Fibroblast of lung (primary cell): Measurements from ENCODE around the gene TMCC1.

ENCODE experiments used
- EZH2 ChIP-seq: IDR thresholded peaks from 2 replicates; pipeline ENCODE4 v1.5.1; 2012; ENCODE audit warnings: low read length, control low read depth, mild to moderate bottlenecking; ENCODE audit errors: missing control alignments
- TF ChIP-seq, protein P1 (sequence below), 2 donors: IDR thresholded peaks in 1 of 2; conservative IDR thresholded peaks in 1 of 2; 1 replicate in 1 of 2; 2 replicates in 1 of 2; pipeline ENCODE4 v1.5.1; 2011 to 2012; ENCODE audit warnings: low read length in 2 of 2, control low read depth in 1 of 2, inconsistent platforms in 1 of 2, low read depth in 1 of 2, mild to moderate bottlenecking in 1 of 2

DNA sequence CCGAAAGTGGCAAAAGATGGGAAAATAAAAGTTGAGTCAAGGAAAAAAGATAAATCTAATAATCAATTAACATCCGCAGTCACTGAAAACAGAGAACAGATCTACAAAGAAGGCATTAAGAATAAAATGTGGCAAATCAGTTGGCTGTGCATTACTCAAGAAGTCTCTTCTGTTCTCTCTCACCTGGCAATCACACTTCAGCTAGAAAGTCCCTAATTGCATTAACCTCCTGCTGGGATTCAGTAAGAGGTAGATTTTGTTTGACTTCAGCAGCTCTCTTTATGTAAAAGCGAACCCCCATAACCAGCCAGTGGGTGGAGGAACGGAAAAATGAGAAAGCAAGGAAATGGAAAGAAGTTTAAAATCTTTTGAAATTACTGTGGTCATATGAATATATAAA is 192.3 kb downstream of the TMCC1 start:
- TF ChIP-seq, protein P1, sequence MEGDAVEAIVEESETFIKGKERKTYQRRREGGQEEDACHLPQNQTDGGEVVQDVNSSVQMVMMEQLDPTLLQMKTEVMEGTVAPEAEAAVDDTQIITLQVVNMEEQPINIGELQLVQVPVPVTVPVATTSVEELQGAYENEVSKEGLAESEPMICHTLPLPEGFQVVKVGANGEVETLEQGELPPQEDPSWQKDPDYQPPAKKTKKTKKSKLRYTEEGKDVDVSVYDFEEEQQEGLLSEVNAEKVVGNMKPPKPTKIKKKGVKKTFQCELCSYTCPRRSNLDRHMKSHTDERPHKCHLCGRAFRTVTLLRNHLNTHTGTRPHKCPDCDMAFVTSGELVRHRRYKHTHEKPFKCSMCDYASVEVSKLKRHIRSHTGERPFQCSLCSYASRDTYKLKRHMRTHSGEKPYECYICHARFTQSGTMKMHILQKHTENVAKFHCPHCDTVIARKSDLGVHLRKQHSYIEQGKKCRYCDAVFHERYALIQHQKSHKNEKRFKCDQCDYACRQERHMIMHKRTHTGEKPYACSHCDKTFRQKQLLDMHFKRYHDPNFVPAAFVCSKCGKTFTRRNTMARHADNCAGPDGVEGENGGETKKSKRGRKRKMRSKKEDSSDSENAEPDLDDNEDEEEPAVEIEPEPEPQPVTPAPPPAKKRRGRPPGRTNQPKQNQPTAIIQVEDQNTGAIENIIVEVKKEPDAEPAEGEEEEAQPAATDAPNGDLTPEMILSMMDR (conservative IDR thresholded peaks at IDR 0.05 in 1 of 2, IDR thresholded peaks at IDR 0.05 in 1 of 2; ENCODE audit: low read depth in 1 of 2, low read length in 2 of 2), result no peak
- TF ChIP-seq EZH2, result no peak
